GM18520 (cell line): ENCODE results near the gene GSTA1.
A peak's percentile ranks its signal among the peaks of the same experiment; 100 is the strongest.
"Not testable (repeated sequence)": the region's sequence is repeated elsewhere in the genome, so short reads cannot be mapped to it uniquely, and the experiment has no call there.

Experiments used
- ATAC-seq: cut with Tn5 transposase; IDR thresholded peaks from one replicate; pipeline ENCODE4 v1.9.1; 2021; ENCODE audit not compliant: unreplicated experiment

GSTA1 gene

DNA sequence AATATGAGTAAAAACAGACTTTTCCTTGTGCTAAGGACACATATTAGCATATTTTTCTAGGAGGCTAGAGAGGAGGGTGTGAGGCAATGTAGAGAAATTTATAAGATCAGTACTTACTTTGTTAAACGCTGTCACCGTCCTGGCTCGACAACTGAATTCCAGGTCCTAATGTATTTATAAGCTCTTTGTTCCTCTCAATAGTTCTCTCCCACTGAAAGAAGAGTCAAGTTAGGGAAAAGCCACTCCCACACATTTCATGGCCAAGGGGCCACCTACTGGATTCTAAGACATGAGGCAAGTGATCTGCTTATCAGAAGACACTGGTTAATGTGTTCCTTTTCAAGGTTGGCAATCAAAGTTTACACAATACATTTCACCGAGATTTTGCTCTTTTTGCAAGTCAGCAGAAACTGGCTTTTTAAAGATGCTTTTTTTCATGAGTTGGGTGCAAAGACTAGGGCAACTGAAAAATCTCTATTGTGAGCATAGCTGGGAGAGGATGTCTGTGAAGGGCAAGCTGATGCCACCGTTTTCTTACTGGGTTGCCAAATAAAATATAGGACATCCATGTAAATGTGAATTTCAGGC is at the start of gene GSTA1:
Gene GSTA1 (minus strand): TSS at position 149 of the 588 bp plus-strand sequence. CDS start 4,549 bp downstream, outside the sequence.
- ATAC-seq: not testable (repeated sequence)

DNA sequence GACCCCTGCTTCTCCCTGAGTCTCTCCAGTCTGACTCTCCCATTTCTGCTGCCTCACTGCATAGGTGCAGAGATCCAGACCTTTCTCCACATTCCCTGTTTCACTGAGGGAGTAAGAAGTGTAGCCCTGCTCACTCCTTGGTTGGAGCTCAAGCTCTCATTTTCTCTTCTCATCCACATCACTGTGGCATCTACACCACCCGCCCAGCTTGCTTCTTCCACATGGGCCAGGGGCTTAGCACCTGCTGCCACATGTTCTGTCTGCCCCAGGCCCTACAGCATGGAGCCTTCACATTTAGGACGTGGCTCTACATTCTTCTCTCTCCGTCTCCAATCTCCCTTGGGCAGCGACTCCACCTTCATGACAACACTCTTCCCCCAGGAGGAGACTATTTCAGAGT is 45.5 kb upstream of the GSTA1 start:
- ATAC-seq: no peak

GRCh38 chr6:52846002-52846401 is 42.4 kb upstream of the GSTA1 start:
- no peak for ATAC-seq

DNA sequence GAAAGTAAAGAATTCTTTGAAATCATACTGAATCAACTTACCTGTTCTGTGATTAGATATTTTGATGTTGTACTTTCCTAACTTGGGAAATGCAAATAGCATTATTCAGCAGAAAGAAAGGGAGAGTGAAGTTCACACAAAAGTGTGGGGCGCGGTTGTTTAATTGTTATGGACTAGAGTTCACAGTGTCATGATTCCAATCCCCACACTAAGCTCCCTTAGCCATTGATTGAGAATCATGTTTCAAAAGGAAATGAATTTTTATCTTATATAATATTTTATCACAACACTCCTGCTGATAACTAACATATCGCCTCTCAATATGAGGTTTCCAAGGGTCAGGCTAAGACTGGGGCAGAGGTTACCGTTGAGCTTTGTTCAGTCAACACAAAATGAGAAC is 40.0 kb upstream of the GSTA1 start:
- ATAC-seq: no peak

GRCh38 chr6:52840763-52841585 is 37.4 kb upstream of the GSTA1 start, which contains the start of gene GSTA5:
TSS of gene GSTA5 (minus strand) at chr6:52840813.
- no peak for ATAC-seq

- no peak for ATAC-seq
Measured at GRCh38 chr6:52839124-52840055, 35.8 kb upstream of the GSTA1 start.

DNA sequence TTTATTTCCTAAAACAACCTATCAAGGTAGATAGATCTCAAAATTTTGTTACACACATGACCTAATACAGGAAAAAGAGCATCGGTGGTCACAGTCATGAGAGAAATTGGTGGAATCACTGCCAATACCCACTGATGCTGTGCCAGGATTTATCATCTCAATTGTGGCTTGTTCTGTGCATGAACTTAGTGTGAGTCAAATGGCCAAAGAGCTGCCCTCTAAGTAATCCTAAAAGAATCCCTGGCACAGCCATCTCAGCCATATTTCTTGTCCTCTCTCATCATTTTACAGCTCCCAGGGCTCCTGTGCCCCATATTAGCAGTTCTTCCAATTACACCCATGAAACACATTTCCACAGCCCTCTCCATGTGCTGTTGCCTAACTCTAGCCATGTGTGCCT is 30.9 kb upstream of the GSTA1 start:
- ATAC-seq: no peak

DNA sequence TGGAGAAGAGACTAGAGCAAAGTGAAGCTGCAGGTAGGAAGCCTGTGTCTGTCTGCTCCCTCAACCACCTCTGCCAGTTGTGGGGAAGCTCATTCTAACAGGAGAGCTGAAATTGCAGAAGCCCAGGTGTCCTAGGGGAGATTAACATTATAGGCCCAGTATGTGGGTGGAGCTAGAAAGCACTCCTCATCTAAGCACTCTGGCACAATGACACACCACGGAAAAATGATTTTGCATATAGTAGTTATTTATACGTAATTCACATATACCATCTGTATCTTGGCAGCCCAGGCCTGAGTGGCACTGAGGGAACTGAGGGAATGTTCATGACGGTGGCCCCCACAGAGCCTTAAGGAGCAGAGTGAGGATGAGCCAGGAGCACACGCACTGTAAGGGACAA is 27.3 kb upstream of the GSTA1 start:
- not testable (repeated sequence) for ATAC-seq

DNA sequence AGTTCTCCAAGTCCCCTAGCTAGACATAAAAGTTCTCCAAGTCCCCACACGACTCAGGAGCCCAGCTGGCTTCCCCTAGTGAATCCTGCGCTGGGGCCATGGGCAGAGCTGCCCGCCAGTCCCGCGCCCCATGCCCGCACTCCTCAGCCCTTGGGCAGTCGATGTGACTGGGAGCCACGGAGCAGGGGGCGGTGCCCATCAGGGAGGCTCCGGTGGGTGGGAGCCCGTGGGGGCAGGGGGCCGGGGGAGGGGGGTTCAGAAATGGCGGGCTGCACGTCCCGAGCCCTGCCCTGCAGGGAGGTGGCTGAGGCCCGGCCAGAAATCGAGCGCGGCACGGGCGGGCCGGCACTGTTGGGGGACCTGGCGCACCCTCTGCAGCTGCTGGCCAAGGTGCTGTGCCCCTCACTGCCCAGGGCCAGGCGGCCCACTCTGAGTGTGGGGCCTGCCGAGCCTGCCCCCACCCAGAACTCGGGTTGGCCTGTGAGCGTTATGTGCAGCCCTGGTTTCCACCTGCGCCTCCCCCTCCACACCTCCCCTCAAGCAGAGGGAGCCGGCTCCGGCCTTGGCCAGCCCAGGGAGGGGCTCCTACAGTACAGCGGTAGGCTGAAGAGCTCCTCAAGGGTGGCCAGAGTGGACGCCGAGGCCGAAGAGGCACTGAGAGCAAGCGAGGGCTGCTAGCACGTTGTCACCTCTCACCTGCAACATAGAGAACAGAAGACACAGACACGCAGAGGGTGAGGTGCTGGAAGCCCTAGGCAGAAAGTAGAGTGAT is 25.6 kb upstream of the GSTA1 start:
- ATAC-seq: no peak

DNA sequence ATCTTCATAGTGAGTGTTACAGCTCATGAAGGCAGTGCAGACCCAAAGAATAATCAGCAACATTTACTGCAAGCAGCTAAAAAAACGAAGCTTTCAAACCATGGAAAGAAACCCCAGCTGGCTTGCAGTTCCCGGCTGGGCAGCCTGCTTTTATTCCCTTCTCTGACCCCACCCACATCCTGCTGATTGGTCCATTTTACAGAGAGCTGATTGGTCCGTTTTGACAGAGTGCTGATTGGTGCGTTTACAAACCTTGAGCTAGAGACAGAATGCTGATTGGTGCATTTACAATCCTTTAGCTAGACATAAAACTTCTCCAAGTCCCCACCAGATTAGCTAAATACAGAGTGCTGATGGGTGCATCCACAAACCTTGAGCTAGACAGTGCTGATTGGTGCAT is 25.0 kb upstream of the GSTA1 start:
- not testable (repeated sequence) for ATAC-seq

DNA sequence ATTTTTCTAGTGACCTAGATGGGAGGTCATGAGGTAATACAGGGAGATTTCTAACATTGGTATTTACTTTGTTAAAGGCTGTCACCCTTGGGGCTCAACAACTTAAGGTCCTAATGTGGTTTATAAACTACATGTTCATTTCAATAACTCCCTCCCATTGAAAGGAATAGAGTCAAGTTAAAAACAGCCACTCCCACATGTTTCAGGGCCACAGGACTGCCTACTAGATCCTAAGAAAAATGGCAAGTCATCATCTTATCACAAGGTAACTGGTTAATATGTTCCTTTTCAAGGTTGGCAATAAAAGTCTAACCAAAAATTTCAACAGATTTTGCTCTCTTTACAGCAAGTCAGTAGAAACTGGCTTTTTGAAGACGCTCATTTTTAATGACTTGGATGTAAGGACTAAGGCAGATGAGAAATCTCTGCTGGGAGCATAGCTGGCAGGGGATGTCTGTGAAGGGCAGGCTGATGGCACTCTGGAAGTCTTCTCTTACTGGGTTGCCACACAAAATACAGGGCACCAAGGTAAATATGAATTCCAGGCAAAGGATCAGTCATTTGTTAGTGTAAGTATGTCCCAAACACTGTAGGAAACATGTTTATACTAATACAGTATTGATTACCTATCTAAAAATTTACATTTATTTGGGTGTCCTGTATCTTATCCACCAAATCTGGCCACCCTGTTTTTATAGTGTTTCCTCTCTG is 23.6 kb upstream of the GSTA1 start:
- ATAC-seq: not testable (repeated sequence)

- ATAC-seq: no peak
Measured at GRCh38 chr6:52826513-52826912, 22.9 kb upstream of the GSTA1 start.

DNA sequence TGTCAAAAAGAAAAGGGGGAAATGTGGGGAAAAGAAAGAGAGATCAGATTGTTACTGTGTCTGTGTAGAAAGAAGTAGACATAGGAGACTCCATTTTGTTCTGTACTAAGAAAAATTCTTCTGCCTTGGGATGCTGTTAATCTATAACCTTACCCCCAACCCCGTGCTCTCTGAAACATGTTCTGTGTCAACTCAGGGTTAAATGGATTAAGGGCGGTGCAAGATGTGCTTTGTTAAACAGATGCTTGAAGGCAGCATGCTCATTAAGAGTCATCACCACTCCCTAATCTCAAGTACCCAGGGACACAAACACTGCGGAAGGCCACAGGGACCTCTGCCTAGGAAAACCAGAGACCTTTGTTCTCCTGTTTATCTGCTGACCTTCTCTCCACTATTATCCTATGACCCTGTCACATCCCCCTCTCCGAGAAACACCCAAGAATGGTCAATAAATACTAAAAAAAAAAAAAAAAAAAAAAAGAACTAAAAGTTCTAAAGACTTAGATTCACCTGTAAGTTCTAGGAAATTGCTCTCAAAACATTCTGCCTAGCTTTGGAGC is 22.4 kb upstream of the GSTA1 start:
- not testable (repeated sequence) for ATAC-seq

GRCh38 chr6:52825270-52825793 is 21.7 kb upstream of the GSTA1 start:
- not testable (repeated sequence) for ATAC-seq

DNA sequence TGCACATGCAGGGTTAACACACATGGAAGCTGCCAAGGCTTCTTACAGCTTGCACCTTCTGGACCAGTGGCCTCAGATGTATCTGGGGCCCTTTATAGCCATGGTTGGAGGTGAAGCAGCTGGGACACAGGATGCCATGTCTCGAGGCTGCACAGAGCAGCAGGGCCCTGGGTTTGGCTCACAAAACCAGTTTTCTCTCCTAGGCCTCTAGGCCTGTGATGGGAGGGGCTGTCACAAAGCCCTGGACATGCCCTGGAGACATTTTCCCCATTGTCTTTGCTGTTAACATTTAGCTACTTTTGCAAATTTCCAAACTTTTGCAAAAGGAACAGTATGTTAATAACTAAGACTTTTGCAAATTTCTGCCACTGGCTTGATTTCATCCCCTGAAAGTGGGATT is 18.2 kb upstream of the GSTA1 start:
- ATAC-seq: no peak

- ATAC-seq: no peak
Measured at GRCh38 chr6:52820198-52820597, 16.6 kb upstream of the GSTA1 start.

DNA sequence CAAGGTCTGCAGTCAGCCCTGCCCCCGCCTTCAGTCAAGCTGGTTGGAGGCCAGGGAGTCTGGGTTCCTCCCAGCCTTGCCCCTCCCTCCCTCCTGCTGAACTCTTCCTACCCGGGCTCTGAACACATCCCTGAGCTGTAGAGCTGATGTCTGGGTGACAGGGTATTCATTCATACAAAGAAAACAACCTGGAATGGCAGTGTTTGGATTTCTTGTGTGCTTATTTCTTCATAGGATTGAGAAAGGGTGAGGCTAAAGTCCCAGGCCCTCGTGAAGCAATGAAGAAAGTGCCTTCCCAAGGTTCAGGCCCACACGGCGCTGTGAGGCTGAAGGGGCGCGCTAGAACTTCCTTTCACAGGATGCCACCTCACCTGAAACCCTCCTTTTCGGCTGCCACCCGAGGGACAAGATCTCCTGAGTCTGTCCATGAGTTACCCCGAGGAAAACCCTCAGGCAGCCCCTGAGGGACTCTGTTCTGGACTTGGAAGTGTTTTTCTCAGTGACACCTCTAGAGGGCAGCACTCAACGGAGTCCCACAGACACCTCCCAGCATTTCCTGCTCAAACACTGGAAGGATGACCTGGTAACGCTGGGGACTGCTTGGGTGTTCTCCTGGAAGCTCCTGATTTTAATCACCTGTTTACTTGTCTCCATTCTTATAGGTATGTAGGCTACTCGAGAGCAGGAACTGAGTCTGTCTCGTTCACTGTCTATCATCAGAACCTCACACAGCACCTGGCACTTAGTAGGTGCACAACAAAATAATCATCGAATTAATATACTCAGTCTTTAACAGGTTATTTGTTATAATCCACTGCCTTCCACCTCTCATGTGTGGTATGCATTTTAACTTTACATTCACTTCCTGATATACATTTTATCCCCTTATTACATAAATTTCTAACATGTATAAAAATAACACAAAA is 11.8 kb upstream of the GSTA1 start:
- peak; percentile 78 for ATAC-seq

GRCh38 chr6:52814545-52814944 is 10.9 kb upstream of the GSTA1 start:
- not testable (repeated sequence) for ATAC-seq
